ENCODE results near the gene KLHL26. TPM values are rescaled to one million over a fixed set of nuclear protein-coding genes. Genes with fewer than 3 reads are reported as not detected.
A peak's percentile ranks its signal among the peaks of the same experiment; 100 is the strongest.
"Not testable (repeated sequence)": the region's sequence is repeated elsewhere in the genome, so short reads cannot be mapped to it uniquely, and the experiment has no call there.

Gene KLHL26, protein sequence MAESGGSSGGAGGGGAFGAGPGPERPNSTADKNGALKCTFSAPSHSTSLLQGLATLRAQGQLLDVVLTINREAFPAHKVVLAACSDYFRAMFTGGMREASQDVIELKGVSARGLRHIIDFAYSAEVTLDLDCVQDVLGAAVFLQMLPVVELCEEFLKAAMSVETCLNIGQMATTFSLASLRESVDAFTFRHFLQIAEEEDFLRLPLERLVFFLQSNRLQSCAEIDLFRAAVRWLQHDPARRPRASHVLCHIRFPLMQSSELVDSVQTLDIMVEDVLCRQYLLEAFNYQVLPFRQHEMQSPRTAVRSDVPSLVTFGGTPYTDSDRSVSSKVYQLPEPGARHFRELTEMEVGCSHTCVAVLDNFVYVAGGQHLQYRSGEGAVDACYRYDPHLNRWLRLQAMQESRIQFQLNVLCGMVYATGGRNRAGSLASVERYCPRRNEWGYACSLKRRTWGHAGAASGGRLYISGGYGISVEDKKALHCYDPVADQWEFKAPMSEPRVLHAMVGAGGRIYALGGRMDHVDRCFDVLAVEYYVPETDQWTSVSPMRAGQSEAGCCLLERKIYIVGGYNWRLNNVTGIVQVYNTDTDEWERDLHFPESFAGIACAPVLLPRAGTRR
- total RNA-seq = 14.9 TPM

- DNase-seq (ENCODE audit: low spot score) = no peak
These were observed at the start of gene KLHL26 for GRCh38 chr19:18636969-18637629. KLHL26 (plus strand) TSS chr19:18637028; CDS start chr19:18637055, 27 bp downstream.

GRCh38 chr19:18587561-18587960 lies 49.3 kb upstream of the KLHL26 start:
- DNase-seq (ENCODE audit: low spot score) = no peak

DNA sequence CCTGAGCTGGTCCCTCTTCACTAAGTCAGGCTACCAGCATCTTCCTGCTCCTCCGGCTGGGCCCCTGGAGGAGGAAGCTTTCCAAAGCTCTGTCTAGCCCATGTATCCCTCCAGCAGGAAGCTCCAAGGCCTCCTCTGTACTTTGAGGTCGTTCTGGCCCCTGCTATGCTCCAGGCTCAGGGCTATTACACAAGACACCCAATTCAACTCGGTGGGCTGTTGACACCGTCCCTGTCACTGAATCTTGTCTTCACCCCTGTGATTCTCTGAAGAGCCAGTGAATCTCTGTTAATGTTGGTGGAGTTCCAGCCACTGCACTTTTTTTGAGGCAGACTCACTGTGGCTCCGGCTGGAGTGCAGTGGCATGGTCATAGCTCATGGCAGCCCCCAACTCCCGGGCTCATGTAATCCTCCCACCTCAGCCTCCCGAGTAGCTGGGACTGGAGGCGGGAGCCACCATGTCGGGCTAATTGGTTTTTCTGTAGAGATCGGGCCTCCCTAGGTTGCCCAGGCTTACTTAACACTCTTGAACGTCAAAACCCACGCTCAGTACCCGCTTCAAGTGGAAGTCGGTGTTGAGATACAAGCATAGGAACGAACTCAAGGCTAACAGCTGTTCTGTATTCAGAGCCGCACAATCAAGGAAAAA lies 48.7 kb upstream of the KLHL26 start:
- no peak for DNase-seq (ENCODE audit: low spot score)

DNA sequence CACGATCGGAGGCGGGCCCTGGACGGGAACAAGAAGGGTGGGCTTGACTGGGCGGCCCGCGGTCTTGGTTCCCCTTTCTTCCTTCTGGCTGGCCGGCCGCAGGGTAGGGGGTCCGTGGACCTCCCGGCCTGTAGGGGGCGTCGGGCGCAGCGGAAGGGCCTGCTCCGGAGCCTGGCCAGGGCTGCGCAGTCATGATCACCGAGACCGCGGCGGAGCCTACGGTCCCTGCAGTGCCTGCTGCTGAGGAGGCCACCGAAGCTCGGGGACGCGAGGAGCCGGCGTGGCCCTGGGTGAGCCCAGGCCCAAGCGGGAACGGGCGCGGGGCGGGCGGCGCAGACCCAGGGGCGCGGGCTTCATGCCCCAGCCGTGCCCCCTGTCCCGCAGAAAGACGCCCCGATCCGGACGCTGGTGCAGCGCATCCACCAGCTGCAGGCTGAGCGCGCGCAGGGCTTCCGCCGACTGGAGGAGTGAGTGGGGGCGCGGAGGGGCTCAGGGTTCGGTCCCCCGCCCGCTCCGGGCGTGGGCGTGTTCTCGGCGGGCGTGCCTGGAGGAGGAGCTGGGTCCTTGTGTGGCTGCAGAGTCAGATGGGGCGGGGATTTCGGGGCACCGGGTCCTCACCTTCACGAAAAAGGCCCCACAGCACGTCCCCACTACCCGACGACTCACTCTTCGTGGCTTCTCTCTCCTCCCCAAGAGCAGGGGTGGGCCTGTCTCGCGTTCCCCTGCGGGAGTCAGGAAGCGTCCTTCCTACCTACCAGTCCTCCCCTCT lies 48.0 kb upstream of the KLHL26 start, which contains the start of gene REX1BD:
REX1BD (plus strand) TSS at position 188 of the 769 bp plus-strand sequence; CDS start at position 192, 4 bp downstream.
- peak; percentile 83 for DNase-seq (ENCODE audit: low spot score)

DNA sequence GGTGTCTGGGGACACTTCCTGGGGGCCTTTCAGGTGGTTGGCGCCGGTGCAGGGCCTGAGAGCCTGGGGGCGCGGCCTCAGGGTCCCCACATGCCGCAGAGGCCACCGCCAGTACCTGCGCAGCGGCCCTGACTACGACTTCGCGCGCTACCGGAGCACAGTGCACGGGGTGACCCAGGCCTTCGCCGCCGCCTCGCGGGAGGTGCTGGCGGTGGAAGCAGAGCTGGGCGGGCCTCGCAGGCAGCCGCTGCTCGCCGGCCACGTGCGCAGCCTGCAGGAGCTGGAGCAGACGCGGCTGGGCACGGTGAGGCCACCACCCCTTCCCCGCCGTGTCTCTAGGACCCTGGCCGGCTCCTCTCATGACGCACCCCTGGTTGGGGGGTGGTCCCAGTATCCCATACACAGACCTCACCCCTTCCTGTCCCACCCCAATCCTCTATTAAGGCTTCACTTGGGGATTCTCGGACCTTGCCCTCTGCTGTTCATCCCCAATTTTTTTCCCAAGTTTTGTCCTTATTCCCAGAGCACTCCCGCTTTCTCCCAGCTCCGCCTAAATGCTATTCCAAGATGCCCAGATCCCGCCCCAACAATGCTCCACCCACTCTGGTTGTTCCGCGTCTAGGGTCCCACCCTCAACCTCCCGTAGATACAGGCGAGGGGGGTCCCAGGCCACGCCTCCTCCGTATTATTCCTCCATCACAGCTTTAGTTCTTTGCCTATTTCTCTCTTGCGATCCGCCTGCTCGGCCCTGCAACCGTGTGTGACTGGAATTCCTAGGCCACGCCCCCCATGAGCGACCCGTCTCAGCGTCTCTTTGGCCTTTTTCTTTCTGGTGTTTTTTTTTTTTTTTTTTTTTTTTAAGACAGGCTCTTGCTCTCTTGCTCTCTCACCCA lies 47.2 kb upstream of the KLHL26 start:
- peak; percentile 71 for DNase-seq (ENCODE audit: low spot score)

- no peak for DNase-seq (ENCODE audit: low spot score)
These were observed 46.3 kb upstream of the KLHL26 start for GRCh38 chr19:18590273-18591272.

DNA sequence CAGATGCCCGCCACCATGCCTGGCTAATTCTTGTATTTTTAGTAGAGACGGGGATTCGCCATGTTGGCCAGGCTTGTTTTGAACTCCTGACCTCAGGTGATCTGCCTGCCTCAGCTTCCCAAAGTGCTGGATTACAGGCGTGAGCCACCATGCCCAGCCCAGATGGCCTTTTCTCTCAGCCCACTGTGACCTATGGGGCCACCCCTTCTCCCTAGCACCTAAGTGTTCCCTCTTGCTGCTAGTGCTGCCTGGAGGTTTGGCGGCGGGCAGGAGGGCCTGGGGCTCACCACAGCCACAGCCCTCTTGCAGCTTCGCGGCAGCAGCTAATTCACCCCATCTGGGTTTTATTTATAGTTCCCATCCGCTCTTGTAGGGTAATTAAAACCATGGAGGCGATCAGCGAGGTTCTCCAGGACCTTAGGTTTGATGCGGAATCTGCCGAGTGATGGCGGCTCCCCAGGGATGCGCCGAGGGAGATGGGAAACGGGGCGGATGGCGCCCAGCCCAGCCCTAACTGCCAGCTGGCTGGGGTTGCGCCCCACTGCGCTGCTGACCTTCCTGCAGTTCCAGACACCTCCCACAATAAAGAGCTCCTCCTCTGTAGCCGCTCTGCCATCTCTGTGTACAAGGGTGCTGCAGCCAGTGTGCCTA lies 45.0 kb upstream of the KLHL26 start:
- no peak for DNase-seq (ENCODE audit: low spot score)

GRCh38 chr19:18592732-18593131 lies 44.1 kb upstream of the KLHL26 start:
- DNase-seq (ENCODE audit: low spot score) = not testable (repeated sequence)

DNA sequence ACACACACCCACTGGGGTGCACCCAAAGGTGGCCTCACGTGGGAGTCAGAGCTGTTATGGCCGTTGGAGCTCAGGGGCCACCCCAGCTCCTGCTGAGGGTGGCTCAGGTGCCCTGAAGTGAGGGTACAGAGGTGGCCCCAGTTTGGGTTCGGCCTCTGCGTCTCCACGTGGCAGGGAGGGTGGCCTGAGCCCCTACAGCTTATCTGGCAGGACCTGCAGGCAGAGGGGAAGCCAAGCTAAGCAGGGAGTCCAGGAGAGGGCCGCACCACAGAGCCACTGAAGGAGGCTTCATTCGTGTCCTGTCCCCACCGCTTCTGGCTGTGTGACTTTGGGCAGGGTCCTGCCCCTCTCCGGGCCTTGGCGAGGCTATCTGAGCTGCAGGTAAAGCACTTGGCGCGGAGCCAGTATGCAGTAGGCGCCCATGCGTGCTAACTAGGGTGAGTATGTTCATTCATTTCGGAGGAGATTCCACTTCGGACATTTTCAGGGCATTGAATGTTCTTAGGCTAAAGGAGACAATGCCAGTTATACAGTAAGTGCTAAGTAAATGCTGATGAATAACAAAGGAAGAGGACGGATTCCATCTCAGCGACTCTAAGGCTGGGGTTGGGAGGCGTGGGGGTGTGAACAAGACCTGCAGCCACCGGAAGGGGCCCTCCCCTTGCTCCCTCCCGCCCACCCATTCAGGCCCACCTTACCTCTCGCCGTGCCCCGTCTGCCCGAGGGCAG lies 43.3 kb upstream of the KLHL26 start:
- DNase-seq (ENCODE audit: low spot score) = no peak

GRCh38 chr19:18594096-18594823 lies 42.6 kb upstream of the KLHL26 start:
- DNase-seq (ENCODE audit: low spot score) = peak; percentile 73

- DNase-seq (ENCODE audit: low spot score) = no peak
These were observed 41.9 kb upstream of the KLHL26 start for GRCh38 chr19:18594824-18595373.

DNA sequence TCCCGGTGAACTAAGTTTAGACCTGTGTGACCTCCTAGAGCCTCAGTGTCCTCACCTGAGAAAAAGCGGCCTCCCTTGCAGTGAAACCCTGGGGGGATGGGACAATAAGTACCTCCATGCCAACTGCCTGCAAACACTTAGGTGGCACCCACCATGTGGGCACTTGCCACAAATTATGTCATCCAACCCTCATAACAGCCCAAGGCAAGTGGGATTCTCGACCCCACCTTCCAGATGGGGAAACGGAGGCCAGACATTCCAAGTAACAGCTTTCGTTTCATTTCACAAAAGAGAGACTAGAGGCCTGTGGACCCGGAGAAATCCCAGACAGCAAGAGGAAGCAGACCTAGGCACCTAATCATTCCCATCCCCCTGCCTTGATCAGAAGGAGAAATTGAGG lies 41.4 kb upstream of the KLHL26 start:
- DNase-seq (ENCODE audit: low spot score) = no peak

DNA sequence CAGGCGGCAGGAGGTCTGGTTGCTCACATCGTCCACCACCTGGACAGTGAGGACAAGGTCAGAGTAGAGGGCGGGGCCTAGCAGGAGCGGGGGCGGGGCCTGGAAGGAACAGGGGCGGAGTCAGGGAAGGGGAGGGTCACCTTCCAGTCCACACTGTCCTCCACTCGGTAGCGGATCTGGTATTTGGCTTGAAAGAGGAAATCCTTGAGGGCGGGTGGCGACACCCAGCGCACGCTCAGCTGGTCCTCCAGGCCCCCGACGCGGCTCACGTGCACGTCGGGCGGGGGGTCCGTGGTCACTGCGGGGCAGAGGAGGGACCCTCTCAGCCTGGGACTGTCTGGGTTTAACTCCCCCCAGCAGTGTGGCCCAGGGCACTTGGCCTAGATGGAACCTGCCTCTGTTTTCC lies 40.1 kb upstream of the KLHL26 start:
- no peak for DNase-seq (ENCODE audit: low spot score)

GRCh38 chr19:18597809-18598660 lies 38.8 kb upstream of the KLHL26 start:
- DNase-seq (ENCODE audit: low spot score) = no peak

DNA sequence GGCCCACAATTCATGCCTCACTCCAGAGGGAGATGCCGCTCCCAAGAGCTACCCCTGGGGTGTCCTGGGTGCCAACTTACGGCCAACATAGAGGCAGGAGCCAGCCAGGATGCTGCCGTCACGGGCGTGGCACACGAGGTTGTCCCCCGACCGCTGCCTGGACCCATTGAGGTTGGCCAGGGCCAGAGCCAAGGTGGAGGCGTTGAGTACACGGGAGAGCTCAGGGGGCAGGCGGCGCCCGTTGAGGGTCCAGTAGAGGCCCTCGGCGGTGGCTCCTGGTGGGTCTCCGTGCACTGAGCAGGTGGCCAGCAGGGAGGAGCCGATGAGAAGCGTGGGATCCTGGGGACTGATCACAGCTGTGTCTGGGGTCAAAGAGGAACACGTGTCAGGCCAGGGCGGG lies 37.3 kb upstream of the KLHL26 start:
- DNase-seq (ENCODE audit: low spot score) = no peak
